ENCODE results near the gene DLEC1.

DLEC1 gene

GRCh38 chr3:38098376-38098723 lies 59.3 kb downstream of the DLEC1 start:
- Histone ChIP-seq H3K36me3 (ENCODE audit: control insufficient read depth in 2 of 2, insufficient read depth in 2 of 2, low read length in 2 of 2) (no peaks in the 10 kb centered on the region), H3K4me3 (ENCODE audit: low read length in 2 of 2) (no peak overlapping the region), H3K9ac (ENCODE audit: low read length in 2 of 2) (no peak overlapping the region), H3K27ac (ENCODE audit: low read length) (no peak overlapping the region), H3K27me3 (ENCODE audit: control insufficient read depth in 1 of 2, insufficient read depth in 2 of 2, low read length in 2 of 2) (no peaks in the 10 kb centered on the region), H3K4me1 (ENCODE audit: control insufficient read depth, insufficient read depth, low read length) (no peaks in the 10 kb centered on the region), H3K9me3 (ENCODE audit: control insufficient read depth in 2 of 2, low read length in 2 of 2) (no peaks in the 10 kb centered on the region)

- Histone ChIP-seq H3K9me3 (ENCODE audit: control insufficient read depth in 2 of 2, low read length in 2 of 2) (no peaks in the 10 kb centered on the region), H3K9ac (ENCODE audit: low read length in 2 of 2) (no peak overlapping the region), H3K4me1 (ENCODE audit: control insufficient read depth, insufficient read depth, low read length) (no peaks in the 10 kb centered on the region), H3K4me3 (ENCODE audit: low read length in 2 of 2) (no peak overlapping the region), H3K27ac (ENCODE audit: low read length) (no peak overlapping the region), H3K36me3 (ENCODE audit: control insufficient read depth in 2 of 2, insufficient read depth in 2 of 2, low read length in 2 of 2) (no peaks in the 10 kb centered on the region), H3K27me3 (ENCODE audit: control insufficient read depth in 1 of 2, insufficient read depth in 2 of 2, low read length in 2 of 2) (no peaks in the 10 kb centered on the region)
Observed at GRCh38 chr3:38099518-38099917, 60.5 kb downstream of the DLEC1 start.

- Histone ChIP-seq H3K27me3 (ENCODE audit: control insufficient read depth in 1 of 2, insufficient read depth in 2 of 2, low read length in 2 of 2) (no peaks in the 10 kb centered on the region), H3K36me3 (ENCODE audit: control insufficient read depth in 2 of 2, insufficient read depth in 2 of 2, low read length in 2 of 2) (no peaks in the 10 kb centered on the region), H3K4me3 (ENCODE audit: low read length in 2 of 2) (no peak overlapping the region), H3K9ac (ENCODE audit: low read length in 2 of 2) (no peak overlapping the region), H3K4me1 (ENCODE audit: control insufficient read depth, insufficient read depth, low read length) (no peaks in the 10 kb centered on the region), H3K27ac (ENCODE audit: low read length) (no peak overlapping the region), H3K9me3 (ENCODE audit: control insufficient read depth in 2 of 2, low read length in 2 of 2) (no peaks in the 10 kb centered on the region)
Observed at GRCh38 chr3:38100498-38100897, 61.5 kb downstream of the DLEC1 start.

- no peaks in the 10 kb centered on the region for H3K9me3 ChIP-seq (ENCODE audit: control insufficient read depth in 2 of 2, low read length in 2 of 2)
- H3K4me1 ChIP-seq (ENCODE audit: control insufficient read depth, insufficient read depth, low read length) = no peaks in the 10 kb centered on the region
- no peak overlapping the region for H3K4me3 ChIP-seq (ENCODE audit: low read length in 2 of 2)
- H3K27me3 ChIP-seq (ENCODE audit: control insufficient read depth in 1 of 2, insufficient read depth in 2 of 2, low read length in 2 of 2) = no peaks in the 10 kb centered on the region
- no peaks in the 10 kb centered on the region for H3K36me3 ChIP-seq (ENCODE audit: control insufficient read depth in 2 of 2, insufficient read depth in 2 of 2, low read length in 2 of 2)
- H3K27ac ChIP-seq (ENCODE audit: low read length) = no peak overlapping the region
- no peak overlapping the region for H3K9ac ChIP-seq (ENCODE audit: low read length in 2 of 2)
Observed at GRCh38 chr3:38101811-38102443, 62.9 kb downstream of the DLEC1 start.

DNA sequence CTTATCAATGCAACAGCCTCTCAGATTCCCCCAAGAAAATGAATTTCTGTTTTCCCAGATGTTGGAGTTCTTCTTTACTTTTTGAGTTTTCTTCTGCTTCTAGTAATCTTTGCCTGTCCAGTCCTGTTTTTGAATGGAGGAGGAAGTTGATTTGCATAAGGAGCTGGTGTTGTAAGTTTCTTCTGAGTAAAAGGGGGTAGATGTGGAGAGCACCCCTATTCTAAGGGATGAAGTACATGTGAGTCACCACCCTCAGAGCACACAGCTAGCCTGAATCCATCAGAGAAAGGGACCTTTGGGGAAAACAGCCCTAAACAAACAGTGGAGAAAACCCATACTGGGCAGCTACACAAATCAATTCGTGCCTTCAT lies 63.4 kb downstream of the DLEC1 start:
- Histone ChIP-seq H3K36me3 (ENCODE audit: control insufficient read depth in 2 of 2, insufficient read depth in 2 of 2, low read length in 2 of 2) (no peaks in the 10 kb centered on the region), H3K27me3 (ENCODE audit: control insufficient read depth in 1 of 2, insufficient read depth in 2 of 2, low read length in 2 of 2) (no peaks in the 10 kb centered on the region), H3K27ac (ENCODE audit: low read length) (no peak overlapping the region), H3K4me3 (ENCODE audit: low read length in 2 of 2) (no peak overlapping the region), H3K9me3 (ENCODE audit: control insufficient read depth in 2 of 2, low read length in 2 of 2) (no peaks in the 10 kb centered on the region), H3K9ac (ENCODE audit: low read length in 2 of 2) (no peak overlapping the region), H3K4me1 (ENCODE audit: control insufficient read depth, insufficient read depth, low read length) (no peaks in the 10 kb centered on the region)

GRCh38 chr3:38105525-38105924 lies 66.5 kb downstream of the DLEC1 start:
- Histone ChIP-seq H3K4me3 (ENCODE audit: low read length in 2 of 2) (no peak overlapping the region), H3K27me3 (ENCODE audit: control insufficient read depth in 1 of 2, insufficient read depth in 2 of 2, low read length in 2 of 2) (no peaks in the 10 kb centered on the region), H3K27ac (ENCODE audit: low read length) (no peak overlapping the region), H3K4me1 (ENCODE audit: control insufficient read depth, insufficient read depth, low read length) (no peaks in the 10 kb centered on the region), H3K9me3 (ENCODE audit: control insufficient read depth in 2 of 2, low read length in 2 of 2) (no peaks in the 10 kb centered on the region), H3K36me3 (ENCODE audit: control insufficient read depth in 2 of 2, insufficient read depth in 2 of 2, low read length in 2 of 2) (no peaks in the 10 kb centered on the region), H3K9ac (ENCODE audit: low read length in 2 of 2) (no peak overlapping the region)

GRCh38 chr3:38107911-38108648 lies 69.1 kb downstream of the DLEC1 start:
- H3K27ac ChIP-seq (ENCODE audit: low read length) = no peak overlapping the region
- H3K4me1 ChIP-seq (ENCODE audit: control insufficient read depth, insufficient read depth, low read length) = no peaks in the 10 kb centered on the region
- H3K36me3 ChIP-seq (ENCODE audit: control insufficient read depth in 2 of 2, insufficient read depth in 2 of 2, low read length in 2 of 2) = no peaks in the 10 kb centered on the region
- no peaks in the 10 kb centered on the region for H3K27me3 ChIP-seq (ENCODE audit: control insufficient read depth in 1 of 2, insufficient read depth in 2 of 2, low read length in 2 of 2)
- no peak overlapping the region for H3K9ac ChIP-seq (ENCODE audit: low read length in 2 of 2)
- H3K4me3 ChIP-seq (ENCODE audit: low read length in 2 of 2) = no peak overlapping the region
- no peaks in the 10 kb centered on the region for H3K9me3 ChIP-seq (ENCODE audit: control insufficient read depth in 2 of 2, low read length in 2 of 2)

DNA sequence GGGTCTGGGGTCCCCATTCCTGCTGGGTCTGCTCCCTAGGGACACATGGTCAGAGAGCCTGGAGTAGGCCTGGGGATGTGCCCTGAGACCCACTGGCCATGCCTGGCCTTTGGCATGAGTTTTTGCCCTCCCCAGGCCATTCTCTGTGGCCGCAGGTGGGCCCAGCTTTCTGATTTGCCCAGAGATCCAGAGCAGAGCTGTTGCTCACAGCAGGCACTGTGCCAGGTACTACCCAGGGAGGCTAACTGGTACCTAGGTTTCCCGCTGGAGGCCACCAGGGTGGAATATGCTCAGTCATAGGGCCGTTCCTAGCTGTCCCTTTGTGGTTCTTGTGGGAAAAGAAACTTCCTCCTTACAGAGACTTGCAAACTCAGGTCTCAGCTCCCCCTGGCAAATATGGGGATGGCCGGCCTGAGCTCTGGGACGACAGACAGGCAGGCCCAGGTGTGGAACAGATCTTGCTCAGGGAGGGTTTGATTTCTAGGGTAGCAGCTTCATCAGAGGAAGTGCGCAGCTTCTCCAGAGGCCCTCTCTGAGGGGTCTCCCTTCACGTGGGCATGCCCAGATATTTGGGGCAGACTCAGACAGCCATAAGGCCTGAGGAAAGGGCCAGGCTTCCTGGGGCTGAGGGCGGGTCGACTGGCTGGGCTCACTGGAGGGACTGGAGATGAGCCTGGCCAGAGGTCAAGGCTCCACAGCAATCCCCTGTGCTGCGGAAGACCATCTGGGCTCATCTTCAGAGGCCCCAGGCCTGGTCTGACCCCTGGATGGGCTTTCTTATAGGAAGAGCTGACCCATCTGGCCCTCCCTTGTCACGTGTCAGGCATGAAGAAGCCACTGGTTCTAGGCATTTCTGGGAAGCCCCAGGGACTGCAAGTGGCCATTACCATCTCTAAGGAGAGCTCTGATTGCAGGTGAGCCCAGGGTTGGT lies 69.9 kb downstream of the DLEC1 start:
- H3K4me3 ChIP-seq (ENCODE audit: low read length in 2 of 2) = no peak overlapping the region
- no peak overlapping the region for H3K27ac ChIP-seq (ENCODE audit: low read length)
- H3K9ac ChIP-seq (ENCODE audit: low read length in 2 of 2) = no peak overlapping the region
- no peaks in the 10 kb centered on the region for H3K4me1 ChIP-seq (ENCODE audit: control insufficient read depth, insufficient read depth, low read length)
- H3K36me3 ChIP-seq (ENCODE audit: control insufficient read depth in 2 of 2, insufficient read depth in 2 of 2, low read length in 2 of 2) = no peaks in the 10 kb centered on the region
- no peaks in the 10 kb centered on the region for H3K27me3 ChIP-seq (ENCODE audit: control insufficient read depth in 1 of 2, insufficient read depth in 2 of 2, low read length in 2 of 2)
- H3K9me3 ChIP-seq (ENCODE audit: control insufficient read depth in 2 of 2, low read length in 2 of 2) = no peaks in the 10 kb centered on the region

DNA sequence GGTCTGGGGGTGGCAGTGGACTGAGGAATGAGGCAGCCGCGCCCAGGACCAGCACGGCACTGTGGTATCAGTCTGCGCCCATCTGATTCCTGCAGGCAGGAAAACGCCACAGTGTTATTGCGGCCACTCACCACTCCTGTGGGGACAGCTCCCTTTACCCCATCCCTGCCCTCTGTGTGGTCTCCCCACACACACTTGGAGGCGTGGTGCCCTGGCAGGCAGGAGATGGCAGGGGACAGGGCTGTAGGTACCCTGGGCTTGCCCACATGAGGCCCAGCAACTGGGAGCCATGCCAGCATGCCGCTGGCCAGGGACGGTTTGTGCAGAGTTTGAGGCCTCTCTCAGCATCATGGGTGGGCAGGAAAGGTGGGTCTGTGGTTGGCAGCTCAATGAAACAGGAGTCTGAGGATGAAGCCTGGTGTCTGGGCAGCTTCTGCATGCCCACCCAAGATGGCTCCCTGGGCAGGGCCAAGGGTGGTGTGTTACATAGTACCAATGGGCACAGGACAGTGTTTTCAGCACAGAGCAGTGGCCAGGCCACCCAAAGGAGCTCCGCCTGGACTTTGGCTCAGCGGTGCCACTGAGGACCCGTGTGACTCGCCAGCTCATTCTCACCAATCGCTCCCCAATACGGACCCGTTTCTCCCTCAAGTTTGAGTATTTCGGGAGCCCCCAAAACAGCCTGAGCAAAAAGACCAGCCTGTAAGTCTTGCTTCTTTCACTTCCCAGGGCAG lies 70.7 kb downstream of the DLEC1 start:
- Histone ChIP-seq H3K27me3 (ENCODE audit: control insufficient read depth in 1 of 2, insufficient read depth in 2 of 2, low read length in 2 of 2) (no peaks in the 10 kb centered on the region), H3K27ac (ENCODE audit: low read length) (no peak overlapping the region), H3K36me3 (ENCODE audit: control insufficient read depth in 2 of 2, insufficient read depth in 2 of 2, low read length in 2 of 2) (no peaks in the 10 kb centered on the region), H3K9me3 (ENCODE audit: control insufficient read depth in 2 of 2, low read length in 2 of 2) (no peaks in the 10 kb centered on the region), H3K9ac (ENCODE audit: low read length in 2 of 2) (no peak overlapping the region), H3K4me1 (ENCODE audit: control insufficient read depth, insufficient read depth, low read length) (no peaks in the 10 kb centered on the region), H3K4me3 (ENCODE audit: low read length in 2 of 2) (no peak overlapping the region)

GRCh38 chr3:38110314-38111050 lies 71.5 kb downstream of the DLEC1 start:
- Histone ChIP-seq H3K4me3 (ENCODE audit: low read length in 2 of 2) (no peak overlapping the region), H3K9me3 (ENCODE audit: control insufficient read depth in 2 of 2, low read length in 2 of 2) (no peaks in the 10 kb centered on the region), H3K27me3 (ENCODE audit: control insufficient read depth in 1 of 2, insufficient read depth in 2 of 2, low read length in 2 of 2) (no peaks in the 10 kb centered on the region), H3K4me1 (ENCODE audit: control insufficient read depth, insufficient read depth, low read length) (no peaks in the 10 kb centered on the region), H3K9ac (ENCODE audit: low read length in 2 of 2) (no peak overlapping the region), H3K36me3 (ENCODE audit: control insufficient read depth in 2 of 2, insufficient read depth in 2 of 2, low read length in 2 of 2) (no peaks in the 10 kb centered on the region), H3K27ac (ENCODE audit: low read length) (no peak overlapping the region)
